ENCODE results near the gene ACSL1. TPM values are rescaled to one million over a fixed set of nuclear protein-coding genes. Genes with fewer than 3 reads are reported as not detected.

Gene ACSL1
- total RNA-seq, 1 experiment from 2014 or later: 12.5 TPM

DNA sequence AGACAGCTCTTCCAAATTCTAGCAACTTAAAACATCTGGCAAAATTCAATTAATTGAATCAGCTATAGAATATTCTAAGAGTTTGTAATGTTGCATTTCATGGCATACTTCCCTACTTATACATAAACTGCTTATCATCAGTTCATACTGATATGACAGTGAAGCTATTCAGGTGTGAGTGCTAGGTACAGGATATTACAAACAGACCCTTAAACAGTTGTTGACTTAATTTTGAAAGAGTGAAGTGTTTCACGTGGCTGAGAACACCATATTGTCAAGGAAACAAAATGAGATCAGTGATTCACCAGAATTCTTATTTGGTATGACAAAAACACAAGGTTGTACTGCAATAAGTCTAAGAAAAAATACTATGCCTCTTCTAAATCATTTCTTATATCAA, 119.3 kb downstream of the ACSL1 start:
- ChIA-PET POLR2A (no interaction called here), CTCF (no interaction called here), RAD21 (ENCODE audit: low non-redundant PET in 1 of 2, low total read pairs in 2 of 2, uncharacterized antibody in 2 of 2, unreplicated experiment in 2 of 2) (no interaction called here)
- Histone ChIP-seq H3K9me3 (ENCODE audit: control insufficient read depth in 1 of 2, insufficient read depth in 1 of 2, low read depth in 1 of 2, low read length in 2 of 2) (no peaks in the 10 kb centered on the region), H3K9ac (ENCODE audit: low read length) (no peak overlapping the region), H3K36me3 (ENCODE audit: control insufficient read depth in 1 of 2, insufficient read depth in 2 of 2, low read length in 2 of 2) (no peaks in the 10 kb centered on the region; a peak in 1 of 4 replicates), H3K4me3 (replicated peaks in 1 of 2; ENCODE audit: low read depth in 1 of 2, low read length in 2 of 2) (no peak overlapping the region), H3K79me2 (ENCODE audit: insufficient read depth, low read length) (no peaks in the 10 kb centered on the region), H3K4me1 (ENCODE audit: control insufficient read depth in 1 of 2, insufficient read depth in 2 of 2, low read length in 2 of 2) (no peaks in the 10 kb centered on the region), H3K9me2 (ENCODE audit: insufficient read depth) (no peaks in the 10 kb centered on the region), H3K27ac (ENCODE audit: low read depth, low read length) (no peak overlapping the region), H4K20me1 (ENCODE audit: insufficient read depth) (no peaks in the 10 kb centered on the region), H3K4me2 (ENCODE audit: low read length) (no peak overlapping the region), H2AFZ (ENCODE audit: low read depth, low read length, poor library complexity, severe bottlenecking) (no peak overlapping the region), H3K27me3 (ENCODE audit: insufficient read depth, low read length) (no peaks in the 10 kb centered on the region)
- TF ChIP-seq SIN3A (IDR thresholded peaks at IDR 0.05; ENCODE audit: low read depth) (no peak), SP1 (IDR thresholded peaks at IDR 0.05; ENCODE audit: low read depth) (no peak)
- intact Hi-C loops (cut with micrococcal nuclease): no loop called here
- ATAC-seq: no peak
- DNase-seq (ENCODE audit: low read depth, low spot score): no peak
- no TSS peak for BruUV-seq (replicated peaks)

DNA sequence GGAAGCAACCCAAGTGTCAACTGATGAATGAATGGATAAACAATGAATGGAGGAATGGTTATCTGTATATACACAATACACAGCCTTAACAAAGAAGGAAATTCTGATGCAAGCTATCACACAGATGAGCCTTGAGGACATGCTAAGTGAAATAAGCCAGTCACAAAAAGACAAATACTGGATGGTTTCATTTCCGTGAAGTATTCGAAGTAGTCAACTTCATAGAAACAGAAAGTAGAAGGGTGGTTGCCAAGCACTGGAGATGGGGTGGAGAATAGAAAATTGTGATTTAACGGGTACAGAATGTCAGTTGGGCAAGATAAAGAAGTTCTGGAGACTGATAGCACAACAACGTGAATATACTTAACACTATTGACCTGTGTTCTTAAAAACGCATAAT, 120.1 kb downstream of the ACSL1 start:
- H3K9ac ChIP-seq (ENCODE audit: low read length): no peak overlapping the region
- no peak overlapping the region for H2AFZ ChIP-seq (ENCODE audit: low read depth, low read length, poor library complexity, severe bottlenecking)
- BruUV-seq (replicated peaks): no TSS peak
- H3K27me3 ChIP-seq (ENCODE audit: insufficient read depth, low read length): no peaks in the 10 kb centered on the region
- no peak for ATAC-seq
- DNase-seq (ENCODE audit: low read depth, low spot score): no peak
- CTCF ChIA-PET: no interaction called here
- no peaks in the 10 kb centered on the region for H3K9me3 ChIP-seq (ENCODE audit: control insufficient read depth in 1 of 2, insufficient read depth in 1 of 2, low read depth in 1 of 2, low read length in 2 of 2)
- no peak overlapping the region for H3K27ac ChIP-seq (ENCODE audit: low read depth, low read length)
- H3K4me2 ChIP-seq (ENCODE audit: low read length): no peak overlapping the region
- RAD21 ChIA-PET (ENCODE audit: low non-redundant PET in 1 of 2, low total read pairs in 2 of 2, uncharacterized antibody in 2 of 2, unreplicated experiment in 2 of 2): no interaction called here
- H3K79me2 ChIP-seq (ENCODE audit: insufficient read depth, low read length): no peaks in the 10 kb centered on the region
- POLR2A ChIA-PET: no interaction called here
- no peaks in the 10 kb centered on the region for H3K9me2 ChIP-seq (ENCODE audit: insufficient read depth)
- intact Hi-C loops (cut with micrococcal nuclease): no loop called here
- H3K36me3 ChIP-seq (ENCODE audit: control insufficient read depth in 1 of 2, insufficient read depth in 2 of 2, low read length in 2 of 2): no peaks in the 10 kb centered on the region; a peak in 1 of 4 replicates
- H4K20me1 ChIP-seq (ENCODE audit: insufficient read depth): no peaks in the 10 kb centered on the region
- H3K4me3 ChIP-seq (replicated peaks in 1 of 2; ENCODE audit: low read depth in 1 of 2, low read length in 2 of 2): no peak overlapping the region
- H3K4me1 ChIP-seq (ENCODE audit: control insufficient read depth in 1 of 2, insufficient read depth in 2 of 2, low read length in 2 of 2): no peaks in the 10 kb centered on the region
- TF ChIP-seq TCF7L2 (IDR thresholded peaks at IDR 0.05; ENCODE audit: borderline replicate concordance, extremely low read depth, insufficient read depth, insufficient read length) (no peak), REST (IDR thresholded peaks at IDR 0.05; ENCODE audit: low read depth) (no peak), CEBPB (IDR thresholded peaks at IDR 0.05; ENCODE audit: low read depth) (no peak), ZFX (IDR thresholded peaks at IDR 0.05) (no peak), EGR1 (IDR thresholded peaks at IDR 0.05; ENCODE audit: low read depth) (no peak), ZNF274 (IDR thresholded peaks at IDR 0.05; ENCODE audit: low read depth, low read length) (no peak), ZBTB33 (IDR thresholded peaks at IDR 0.05; ENCODE audit: extremely low read depth, insufficient replicate concordance, low read length) (no peak), RAD21 (IDR thresholded peaks at IDR 0.05; ENCODE audit: low read depth) (no peak), YY1 (IDR thresholded peaks at IDR 0.05; ENCODE audit: extremely low read depth, insufficient replicate concordance, low read depth, low read length) (no peak), EZH2phosphoT487 (IDR thresholded peaks at IDR 0.05; ENCODE audit: borderline replicate concordance) (no peak), SIN3A (IDR thresholded peaks at IDR 0.05; ENCODE audit: low read depth) (no peak), JUND (IDR thresholded peaks at IDR 0.05) (no peak), POLR2AphosphoS5 (IDR thresholded peaks at IDR 0.05; ENCODE audit: low read depth, low read length) (no peak), SRF (IDR thresholded peaks at IDR 0.05; ENCODE audit: low read depth) (no peak)
- TF ChIP-seq, protein P1, sequence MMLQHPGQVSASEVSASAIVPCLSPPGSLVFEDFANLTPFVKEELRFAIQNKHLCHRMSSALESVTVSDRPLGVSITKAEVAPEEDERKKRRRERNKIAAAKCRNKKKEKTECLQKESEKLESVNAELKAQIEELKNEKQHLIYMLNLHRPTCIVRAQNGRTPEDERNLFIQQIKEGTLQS (IDR thresholded peaks at IDR 0.05): no peak
- TF ChIP-seq, protein P2, sequence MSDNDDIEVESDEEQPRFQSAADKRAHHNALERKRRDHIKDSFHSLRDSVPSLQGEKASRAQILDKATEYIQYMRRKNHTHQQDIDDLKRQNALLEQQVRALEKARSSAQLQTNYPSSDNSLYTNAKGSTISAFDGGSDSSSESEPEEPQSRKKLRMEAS (IDR thresholded peaks at IDR 0.05): no peak
